Left forelimb (tissue), 1 donor: ENCODE data around the gene PER3.

Source experiments
- DNase-seq: peaks from one replicate; pipeline ENCODE4 v3.0.0-alpha.2; 2018; ENCODE audit warnings: low spot score

The PER3 gene

GRCh38 chr1:7873801-7874795, 90.0 kb downstream of the PER3 start:
- DNase-seq, result no peak

- DNase-seq, result no peak
Observed at GRCh38 chr1:7878027-7878426, 93.9 kb downstream of the PER3 start.

DNA sequence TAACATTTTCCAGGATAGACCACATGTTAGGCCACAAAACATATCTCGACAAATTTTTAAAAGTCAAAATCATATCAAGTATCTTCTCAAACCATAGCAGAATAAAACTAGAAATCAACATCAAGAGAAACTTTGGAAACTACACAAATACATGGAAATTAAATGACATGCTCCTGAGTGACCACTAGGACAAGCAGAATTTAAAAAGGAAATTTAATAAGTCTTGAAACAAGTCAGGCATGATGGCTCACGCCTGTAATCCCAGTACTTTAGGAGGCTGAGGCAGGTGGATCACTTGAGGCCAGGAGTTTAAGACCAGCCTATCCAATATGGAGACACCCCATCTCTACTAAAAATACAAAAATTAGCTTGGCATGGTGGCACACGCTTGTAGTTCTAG, 95.1 kb downstream of the PER3 start:
- DNase-seq, result no peak

DNA sequence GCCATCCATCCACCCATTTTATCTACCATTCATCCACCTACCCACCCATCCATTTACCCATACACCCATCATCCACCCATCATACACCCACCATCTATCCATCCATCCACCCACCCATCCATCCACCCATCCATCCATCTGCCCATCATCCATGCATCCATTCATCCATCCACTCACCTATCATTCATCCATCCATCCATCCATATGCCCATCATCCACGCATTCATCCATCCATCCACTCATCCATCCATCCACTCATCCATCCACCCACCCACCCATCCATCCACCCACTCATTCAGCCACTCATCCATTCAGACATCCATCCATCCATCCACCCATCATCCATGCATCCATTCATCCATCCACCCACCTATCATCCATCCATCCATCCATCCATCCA, 100.7 kb downstream of the PER3 start:
- no peak for DNase-seq

GRCh38 chr1:7885513-7886404, 101.7 kb downstream of the PER3 start:
- no peak for DNase-seq

DNA sequence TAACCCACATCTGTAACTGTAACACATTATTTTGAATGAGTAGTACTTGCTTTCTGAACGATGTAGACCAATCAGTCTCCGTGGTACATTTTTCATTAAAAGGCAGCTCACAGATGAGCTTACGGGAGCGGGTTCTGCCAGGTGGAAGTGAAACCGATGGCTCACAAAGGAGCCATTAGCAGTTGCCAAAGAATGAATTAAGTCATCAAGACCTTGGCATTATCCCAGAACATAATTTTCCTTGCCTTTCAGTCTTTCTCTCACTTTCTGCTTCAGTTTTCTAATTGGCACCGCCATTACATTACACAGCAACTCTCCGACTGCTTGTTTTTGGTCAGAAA, 102.3 kb downstream of the PER3 start:
- DNase-seq, result no peak

DNA sequence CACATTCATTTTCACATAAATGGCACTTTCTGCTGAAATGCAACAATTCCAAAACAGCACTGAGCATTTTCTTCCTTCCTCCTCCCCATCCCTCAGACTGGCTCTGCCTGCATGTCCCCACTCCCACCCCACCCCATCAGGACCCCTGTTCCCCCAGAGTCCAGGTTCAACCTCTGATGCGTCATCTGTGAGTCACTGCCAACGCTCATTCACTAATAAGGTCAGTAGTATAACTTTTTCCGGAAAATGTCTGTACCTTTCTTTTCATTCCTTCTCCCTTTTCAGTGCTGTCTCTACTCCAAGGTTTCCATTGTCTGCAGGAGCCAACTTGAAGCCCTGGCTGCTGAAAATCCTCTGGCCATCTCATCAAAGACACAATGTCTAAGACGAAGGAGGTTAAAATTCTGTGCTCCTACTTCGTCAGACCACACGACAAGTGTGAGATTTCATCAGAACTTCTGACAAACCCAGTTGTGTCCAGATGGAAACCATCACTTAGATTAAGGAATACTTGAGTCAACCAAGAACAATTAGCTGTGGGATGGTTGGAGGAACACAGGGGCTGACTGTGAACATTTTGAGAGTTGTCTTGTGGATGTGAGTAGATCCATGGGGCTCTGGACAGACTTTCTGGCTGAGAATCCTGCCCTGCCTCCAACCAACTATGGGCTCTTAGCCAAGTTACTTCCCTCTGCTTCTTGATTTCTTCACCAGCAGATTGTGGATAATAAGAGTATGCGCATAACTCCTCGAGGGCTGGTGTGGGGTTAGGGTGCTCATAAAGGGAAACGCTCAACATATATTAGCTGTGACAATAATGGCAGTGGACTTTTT, 104.4 kb downstream of the PER3 start:
- no peak for DNase-seq

- DNase-seq, result no peak
Observed at GRCh38 chr1:7890853-7891252, 106.8 kb downstream of the PER3 start.

DNA sequence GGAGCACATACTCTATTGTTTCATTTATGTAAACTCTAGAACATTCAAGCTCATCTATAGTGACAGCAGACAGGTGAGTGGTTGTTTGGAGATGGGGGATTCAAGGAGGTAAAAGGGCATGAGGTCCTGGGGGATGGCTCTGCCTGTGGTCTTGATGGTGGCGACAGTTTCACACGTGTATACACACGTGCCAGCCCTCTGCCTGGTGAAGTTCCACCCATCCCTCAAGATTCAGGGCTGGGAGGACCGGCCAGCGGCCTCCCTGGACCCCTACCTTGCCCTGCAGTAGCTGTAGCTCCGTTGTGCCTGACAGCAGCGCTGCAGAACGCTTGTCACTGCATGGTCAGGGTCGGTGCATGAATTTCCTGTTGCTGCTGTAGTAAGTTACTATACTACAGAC, 107.7 kb downstream of the PER3 start:
- no peak for DNase-seq

GRCh38 chr1:7893529-7894180, 109.6 kb downstream of the PER3 start:
- DNase-seq, result no peak
